Tongue (tissue), 2 donors: ENCODE measurements around the gene OR6X1. TPM values are rescaled to one million over a fixed set of nuclear protein-coding genes. Genes with fewer than 3 reads are reported as not detected.

Experiments used
- DNase-seq: peaks from one replicate; pipeline ENCODE4 v3.0.0-alpha.2; 2015
- total RNA-seq: library from RNA; depleted of rRNA; stranded (reverse); fragments of >200 nt; gene quantifications from one replicate; pipeline ENCODE4 v1.2.3, GENCODE V29; 2014

OR6X1 gene, protein sequence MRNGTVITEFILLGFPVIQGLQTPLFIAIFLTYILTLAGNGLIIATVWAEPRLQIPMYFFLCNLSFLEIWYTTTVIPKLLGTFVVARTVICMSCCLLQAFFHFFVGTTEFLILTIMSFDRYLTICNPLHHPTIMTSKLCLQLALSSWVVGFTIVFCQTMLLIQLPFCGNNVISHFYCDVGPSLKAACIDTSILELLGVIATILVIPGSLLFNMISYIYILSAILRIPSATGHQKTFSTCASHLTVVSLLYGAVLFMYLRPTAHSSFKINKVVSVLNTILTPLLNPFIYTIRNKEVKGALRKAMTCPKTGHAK
- not detected for total RNA-seq

DNA sequence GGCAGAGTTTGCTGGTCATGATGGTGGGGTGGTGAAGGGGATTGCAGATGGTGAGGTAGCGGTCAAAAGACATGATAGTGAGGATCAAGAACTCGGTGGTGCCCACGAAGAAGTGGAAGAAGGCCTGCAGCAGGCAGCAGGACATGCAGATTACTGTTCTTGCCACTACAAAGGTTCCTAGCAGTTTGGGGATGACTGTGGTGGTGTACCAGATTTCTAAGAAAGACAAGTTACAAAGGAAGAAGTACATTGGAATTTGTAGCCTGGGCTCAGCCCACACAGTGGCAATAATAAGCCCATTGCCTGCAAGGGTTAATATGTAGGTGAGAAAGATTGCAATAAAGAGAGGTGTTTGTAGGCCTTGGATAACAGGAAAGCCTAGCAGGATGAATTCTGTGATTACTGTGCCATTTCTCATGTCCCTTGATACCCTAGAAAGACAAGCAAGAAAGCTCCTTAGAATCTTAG is at the start of gene OR6X1:
TSS of gene OR6X1 (minus strand) at position 418 of the 468 bp plus-strand sequence. CDS start at position 418, 0 bp downstream.
- DNase-seq, result no peak

DNA sequence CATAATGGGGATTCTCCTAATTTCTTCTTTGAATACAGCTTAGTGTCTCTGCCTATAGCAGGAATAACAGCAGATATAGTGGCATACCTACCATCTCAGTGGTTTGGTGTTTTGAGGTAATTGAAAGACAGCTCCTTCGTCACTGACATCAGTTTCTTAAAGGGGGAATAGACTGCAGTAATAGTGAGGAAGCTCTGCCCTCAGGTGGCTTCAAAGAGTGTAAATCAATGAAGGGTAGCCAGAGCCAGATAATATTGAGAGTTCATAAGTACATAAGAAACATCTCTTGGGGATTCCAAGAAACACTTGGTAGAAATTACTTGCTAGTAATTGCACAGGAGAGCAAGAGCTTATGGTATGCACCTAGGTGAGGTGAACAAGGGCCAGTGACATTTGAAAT is 47.4 kb upstream of the OR6X1 start:
- no peak for DNase-seq

DNA sequence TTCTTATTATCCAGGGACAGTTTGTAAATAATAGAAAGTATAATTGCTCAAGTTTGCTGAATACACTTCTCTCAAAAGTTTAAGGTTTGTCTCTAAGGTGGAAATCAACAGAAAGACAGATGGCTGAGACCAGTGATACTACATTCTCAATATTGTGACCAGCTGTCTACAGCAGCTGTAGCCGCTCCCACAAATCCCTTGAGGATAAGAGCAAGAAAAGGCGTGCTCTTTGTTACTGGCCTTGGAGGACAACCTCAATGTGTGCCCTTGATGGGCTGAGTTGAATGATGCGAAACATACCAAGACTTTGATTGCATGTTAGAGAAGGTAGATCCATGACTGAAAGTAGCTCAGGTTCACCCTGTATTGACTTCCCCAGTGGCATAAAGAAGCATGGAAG is 45.7 kb upstream of the OR6X1 start:
- DNase-seq, result peak; percentile 91

DNA sequence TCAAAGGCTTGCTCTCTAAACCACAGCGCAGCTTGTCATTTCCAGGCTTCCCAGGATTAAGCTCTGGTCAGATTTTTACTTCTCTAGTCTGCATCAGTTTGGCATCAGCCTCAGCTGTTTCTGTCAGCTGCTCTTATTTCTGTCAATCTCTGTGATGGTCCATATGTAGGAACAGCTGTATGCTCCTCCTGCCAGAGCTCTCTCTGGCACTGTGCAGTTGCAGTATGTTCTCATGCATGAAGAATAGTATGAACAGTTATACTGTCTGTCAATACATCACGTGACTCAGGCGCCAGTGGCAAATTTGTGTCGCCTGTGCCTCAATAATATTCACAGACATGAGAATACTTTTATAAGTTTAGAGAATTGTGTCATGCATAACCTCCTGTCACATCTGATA is 45.1 kb upstream of the OR6X1 start:
- peak; percentile 96 for DNase-seq

DNA sequence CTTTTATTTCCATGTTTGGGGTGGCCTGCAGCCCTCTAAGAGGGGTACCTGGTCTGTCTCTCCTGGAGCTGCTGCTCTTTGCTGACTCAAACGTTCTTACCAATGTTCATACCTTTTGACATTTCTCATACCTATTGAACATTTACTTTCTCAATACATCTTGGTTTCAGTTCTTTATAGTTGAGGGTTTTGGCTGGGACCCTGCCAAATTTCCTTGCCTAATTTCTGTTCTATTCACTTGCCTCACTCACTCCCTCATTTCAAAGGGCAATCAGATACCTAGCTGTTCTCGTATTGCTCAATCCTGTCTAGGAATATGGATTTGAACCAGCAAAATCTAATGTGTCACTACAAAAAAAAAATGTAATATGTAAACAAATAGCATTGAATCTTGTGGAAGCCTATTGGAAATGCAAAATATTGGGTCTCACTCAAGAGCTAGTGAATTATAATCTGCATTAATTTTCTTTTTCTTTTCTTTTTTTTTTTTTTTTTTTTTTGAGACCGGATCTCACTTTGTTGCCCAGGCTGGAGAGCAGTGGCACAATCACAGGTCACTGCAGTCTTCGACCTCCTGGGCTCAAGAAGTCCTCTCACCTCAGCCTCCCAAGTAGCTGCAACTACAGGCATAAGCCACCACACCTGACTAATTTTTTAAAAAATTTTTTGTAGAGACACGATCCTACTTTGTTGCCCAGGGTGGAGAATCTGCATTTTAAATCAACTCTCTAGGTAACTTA is 44.4 kb upstream of the OR6X1 start:
- DNase-seq, result no peak

DNA sequence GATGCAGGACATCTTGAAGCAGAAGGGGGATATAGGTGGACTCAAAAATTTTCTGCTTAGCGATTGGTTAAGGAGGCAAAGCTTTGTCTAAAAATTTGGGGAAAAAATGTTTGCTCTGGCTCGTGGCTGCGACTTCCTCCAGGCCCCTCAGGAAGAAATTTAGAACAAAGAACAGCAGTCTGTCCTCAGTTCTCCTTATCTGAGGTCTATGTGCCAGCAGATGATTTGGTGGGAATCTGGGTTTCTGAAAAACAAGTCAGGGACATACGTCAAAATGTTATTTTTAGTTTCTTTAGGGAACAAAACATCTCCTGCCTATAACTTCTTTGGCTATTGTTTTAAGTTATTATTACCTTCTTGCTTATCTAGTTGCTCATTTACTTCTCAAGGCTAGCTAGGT is 43.8 kb upstream of the OR6X1 start:
- DNase-seq, result no peak

DNA sequence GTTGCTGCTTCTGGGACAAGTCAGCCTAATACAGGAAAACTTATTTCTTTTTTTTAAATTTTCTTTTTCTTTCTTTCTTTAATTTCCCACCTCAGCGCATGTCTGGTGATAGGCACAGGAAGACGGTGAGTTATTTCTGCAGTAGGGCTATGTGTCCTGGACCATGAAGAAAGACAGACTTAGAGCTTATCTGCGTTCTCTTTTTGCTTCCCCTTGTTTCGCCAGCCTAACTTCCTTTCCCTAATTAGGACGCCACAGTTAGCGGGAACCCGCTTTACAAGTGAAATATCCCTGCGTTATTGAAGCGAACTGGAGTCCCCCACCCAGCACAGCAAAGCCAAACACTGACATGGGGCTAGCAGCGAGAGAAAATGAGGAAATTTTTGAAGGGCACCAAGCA is 43.2 kb upstream of the OR6X1 start:
- DNase-seq, result no peak

DNA sequence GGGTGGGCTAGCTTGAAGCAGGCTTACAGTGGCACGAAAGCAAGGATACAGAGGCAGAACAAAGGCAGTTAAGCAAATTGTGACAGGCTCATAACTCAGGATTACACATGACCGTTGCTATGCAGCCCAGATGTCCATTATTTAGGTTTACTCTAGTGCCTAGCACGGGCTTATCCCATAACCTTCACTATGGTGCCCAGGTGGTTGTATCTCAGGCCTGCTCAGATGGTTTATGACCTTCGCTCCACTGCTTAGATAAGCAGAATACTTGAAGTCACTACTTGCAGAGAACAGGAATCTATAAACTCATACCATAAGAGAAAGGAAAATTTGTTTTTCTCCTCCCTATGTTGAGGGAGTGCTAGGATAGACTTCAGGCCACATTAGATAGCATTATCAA is 42.8 kb upstream of the OR6X1 start:
- peak; percentile 50 for DNase-seq

DNA sequence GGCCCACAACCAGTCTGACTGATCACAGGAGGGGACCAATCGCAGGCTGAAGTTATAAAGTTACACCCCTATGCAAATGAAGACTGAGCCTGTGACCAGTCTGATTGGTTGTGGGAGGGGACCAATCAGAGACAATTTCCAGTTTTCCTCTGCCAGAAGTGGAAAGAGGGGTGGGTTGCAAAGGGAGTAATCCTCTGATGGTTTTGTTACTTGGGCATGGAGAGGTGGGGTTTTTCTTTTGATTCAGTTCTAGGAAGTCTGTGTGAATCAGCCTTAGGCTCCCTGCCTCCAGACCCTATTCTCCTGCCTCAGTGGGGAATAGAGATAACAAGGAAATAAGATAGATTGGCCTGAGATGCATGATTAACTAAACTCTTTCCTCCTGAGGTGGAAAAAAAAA is 41.9 kb upstream of the OR6X1 start:
- no peak for DNase-seq

DNA sequence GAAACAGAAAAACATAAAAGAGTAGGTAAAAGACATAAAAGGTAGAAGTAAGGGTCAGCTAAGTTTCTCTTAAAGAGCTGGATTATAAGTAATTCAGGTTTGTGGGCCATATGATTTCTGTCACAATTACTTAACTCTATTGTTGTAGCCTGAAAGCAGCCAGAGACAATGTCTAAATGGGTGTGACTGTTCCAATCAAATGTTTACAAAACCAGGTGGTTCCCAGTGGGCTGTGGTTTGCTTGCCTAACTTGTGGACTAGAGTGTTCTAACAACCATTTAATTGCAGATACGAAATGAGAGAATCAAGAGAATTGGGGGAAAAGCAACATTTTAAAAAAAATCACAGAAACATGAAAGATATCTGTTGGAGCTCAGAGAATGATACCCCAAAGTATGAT is 29.2 kb upstream of the OR6X1 start:
- no peak for DNase-seq

DNA sequence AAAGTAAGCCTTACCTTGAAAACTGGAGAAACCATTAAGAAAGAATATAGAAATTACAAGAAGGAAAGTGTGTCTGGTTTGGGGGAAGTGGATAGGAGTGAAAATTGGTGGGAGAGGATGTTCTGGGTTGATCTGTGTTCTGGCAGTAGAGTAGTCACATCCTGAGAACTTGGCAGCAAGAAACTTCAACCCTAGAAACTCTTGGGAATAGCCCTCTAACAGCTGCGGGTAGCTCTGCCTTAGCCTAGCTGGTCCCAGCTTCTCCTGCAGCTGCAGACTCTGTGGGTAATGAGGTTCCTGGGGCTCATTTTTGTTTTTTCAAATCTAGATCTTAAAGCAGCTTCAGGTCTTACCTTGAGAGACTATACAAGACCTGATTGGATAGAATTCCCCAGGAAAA is 24.2 kb upstream of the OR6X1 start:
- peak; percentile 70 for DNase-seq

DNA sequence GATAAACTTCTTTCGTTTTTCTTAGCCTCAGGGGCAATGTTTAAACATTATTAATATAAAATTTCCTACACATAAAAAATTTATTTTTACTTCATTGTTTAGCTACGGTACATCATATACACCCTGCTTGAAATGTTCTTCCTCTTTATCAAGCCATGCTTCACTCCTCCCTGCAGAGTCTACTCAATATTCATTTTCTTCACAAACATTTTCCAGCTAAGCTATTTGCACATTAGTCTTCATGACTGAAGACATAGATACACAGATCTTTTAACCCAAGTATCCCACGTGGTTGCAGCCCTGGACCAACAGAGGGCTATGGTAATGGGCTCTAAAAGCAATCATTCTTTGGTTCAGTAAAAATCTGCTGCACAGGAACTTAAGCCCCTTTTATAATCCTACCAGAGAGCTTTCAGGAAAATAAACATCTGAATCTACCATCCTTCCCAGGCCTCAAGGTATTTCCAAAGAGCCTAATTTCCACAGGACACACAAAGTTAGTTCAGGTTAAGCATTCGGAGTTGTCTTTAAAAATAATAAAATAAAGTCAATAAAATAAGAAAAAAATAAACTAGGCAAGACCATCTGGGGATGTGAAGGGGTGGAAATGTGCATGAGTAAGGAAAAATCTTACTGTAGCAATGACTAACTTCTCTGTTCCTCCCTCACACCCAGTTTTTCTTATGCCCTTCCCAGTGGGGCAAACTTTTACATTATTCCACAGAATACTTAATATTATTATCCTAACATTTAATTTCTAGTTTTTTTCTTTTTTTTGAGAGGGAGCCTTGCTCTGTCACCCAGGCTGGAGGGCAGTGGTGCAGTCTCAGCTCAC is 21.6 kb upstream of the OR6X1 start:
- no peak for DNase-seq

DNA sequence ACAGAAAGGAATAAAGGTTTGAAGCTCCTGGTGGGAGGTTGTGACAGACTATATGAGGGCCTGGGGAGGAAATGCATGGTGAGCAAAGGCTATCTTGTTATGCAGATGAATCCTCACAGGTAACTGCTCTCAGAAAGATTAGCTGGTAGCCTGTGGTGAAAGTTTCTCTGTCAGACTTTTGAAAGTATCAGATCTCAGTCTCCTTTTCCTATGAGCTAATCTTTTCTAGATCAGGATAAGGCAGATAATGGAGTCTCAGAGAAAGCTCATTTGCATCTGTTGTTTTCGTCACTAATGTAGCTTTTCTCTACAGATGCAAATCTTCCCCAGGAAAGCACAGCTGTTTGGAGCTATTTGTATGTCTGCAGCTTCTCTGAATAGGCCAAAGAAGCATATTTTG is 21.0 kb upstream of the OR6X1 start:
- DNase-seq, result peak; percentile 49

DNA sequence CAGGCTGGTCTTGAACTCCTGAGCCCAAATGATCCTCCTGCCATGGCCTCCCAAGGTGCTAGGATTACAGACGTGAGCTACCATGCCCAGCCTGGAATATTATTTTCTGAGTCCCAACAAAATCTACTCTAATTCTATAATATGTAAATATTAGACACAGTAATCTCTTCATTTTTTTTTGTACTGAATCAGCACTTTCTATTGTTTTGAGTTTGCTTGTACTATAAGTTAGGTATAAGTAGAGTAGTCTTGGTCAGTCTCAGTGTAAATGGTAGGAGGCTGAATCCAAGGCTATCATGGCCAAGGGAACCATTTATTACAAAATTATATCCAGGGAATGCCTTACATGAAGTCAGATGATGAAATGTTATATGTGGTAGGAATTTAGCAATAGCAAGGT is 19.6 kb upstream of the OR6X1 start:
- no peak for DNase-seq

DNA sequence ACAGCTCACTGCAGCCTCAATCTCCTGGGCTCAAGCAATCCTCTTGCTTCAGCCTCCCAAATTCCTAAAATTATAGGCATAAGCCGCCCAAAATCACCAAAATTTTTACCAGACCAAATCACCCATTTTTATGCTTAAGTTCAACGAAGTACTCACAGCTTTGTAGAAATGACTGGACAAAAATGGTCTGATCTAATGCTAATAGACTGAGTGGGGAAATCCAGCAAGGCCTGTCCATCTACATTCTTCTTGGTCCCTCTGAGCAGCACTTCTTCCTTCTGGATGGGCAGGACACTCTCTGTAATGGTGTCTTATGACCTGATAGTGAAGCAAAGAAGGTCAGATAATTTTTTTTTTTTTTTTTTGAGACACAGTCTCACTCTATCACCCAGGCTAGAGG is 18.7 kb upstream of the OR6X1 start:
- DNase-seq, result no peak

DNA sequence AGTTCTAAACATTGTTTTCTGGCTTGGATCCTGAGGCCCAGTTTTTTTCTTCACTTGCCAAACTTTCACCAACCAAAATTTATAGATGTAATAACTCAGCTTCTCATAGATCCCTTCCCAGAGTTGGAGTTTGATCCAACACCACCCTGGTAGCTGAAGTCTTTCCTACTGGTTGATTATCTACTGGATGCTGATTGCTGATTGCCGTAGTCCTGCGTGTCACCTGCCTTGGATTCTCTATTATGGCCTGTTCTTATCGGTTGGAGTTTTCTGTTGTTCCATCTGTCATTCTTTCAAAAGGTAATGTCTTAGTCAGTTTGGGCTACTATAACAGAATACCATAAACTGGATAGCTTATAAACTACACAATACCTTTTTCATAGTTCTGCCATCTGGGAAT is 17.3 kb upstream of the OR6X1 start:
- no peak for DNase-seq

DNA sequence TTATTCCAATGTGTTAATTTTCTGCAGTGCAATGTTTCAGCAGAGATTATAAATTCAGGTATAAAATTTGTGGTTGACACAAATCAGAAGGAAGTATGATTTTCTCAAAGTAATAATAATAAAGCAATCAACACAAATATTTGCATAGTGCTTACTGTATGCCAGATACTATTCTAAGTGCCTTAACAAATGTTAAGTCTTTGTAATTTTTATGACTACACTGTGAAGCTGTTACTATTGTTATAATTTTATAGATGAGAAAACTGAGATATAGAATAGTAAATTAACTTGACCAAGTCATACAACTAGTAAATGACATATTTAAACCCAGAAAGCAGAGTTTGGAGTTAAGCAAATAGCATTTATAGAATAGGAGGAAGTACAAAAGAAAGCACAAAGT is 16.4 kb upstream of the OR6X1 start:
- no peak for DNase-seq

DNA sequence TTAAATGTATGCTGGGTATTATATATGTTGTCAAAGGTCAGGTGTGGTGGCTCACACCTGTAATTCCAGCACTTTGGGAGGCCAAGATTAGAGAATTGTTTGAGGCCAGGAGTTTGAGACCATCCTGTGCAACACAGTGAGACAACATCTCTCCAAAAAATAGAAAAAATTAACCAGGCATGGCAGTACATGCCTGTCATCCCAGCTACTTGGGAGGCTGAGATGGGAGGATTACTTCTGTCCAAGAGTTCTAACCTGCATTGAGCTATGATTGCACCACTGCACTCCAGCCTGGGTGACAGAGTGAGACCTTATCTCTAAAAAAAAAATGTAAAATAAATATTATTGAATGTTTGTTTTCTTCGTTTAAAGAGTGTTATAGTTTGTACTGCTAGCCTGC is 11.3 kb upstream of the OR6X1 start:
- DNase-seq, result no peak

DNA sequence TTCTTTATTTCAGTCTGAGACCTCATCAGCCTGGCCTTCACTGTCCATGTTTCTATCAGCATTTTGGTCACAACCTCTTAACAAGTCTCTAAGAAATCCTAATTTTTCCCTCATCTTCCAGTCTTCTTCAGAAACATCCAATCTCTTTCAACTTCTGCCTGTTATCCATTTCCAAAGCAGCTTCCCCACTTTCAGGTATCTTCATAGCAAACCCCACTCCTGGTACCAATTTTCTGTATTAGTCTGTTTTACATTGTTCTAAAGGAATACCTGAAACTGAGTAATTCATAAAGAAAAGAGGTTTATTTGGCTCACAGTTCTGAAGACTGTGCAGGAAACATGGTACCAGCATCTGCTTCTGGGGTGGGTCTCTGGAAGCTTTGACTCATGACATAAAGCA is 8.1 kb upstream of the OR6X1 start:
- DNase-seq, result no peak

DNA sequence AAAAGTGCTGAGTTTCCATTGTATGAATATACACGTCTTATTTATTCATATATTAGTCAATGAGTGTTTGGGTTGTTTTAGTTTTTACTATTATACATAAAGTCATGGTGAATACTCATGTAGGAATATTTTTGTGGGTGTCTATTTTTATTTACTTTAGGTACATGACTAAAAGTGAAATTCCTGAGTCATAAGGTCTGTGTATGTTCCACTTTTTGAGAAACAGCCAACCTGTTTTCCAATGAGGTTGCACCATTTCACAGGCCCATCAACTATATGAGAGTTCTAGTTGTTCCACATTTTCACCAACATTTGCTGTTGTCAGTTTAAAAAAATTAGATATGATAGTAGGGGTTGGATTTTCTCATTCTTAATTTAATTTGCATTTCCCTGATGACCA is 6.6 kb upstream of the OR6X1 start:
- DNase-seq, result no peak

DNA sequence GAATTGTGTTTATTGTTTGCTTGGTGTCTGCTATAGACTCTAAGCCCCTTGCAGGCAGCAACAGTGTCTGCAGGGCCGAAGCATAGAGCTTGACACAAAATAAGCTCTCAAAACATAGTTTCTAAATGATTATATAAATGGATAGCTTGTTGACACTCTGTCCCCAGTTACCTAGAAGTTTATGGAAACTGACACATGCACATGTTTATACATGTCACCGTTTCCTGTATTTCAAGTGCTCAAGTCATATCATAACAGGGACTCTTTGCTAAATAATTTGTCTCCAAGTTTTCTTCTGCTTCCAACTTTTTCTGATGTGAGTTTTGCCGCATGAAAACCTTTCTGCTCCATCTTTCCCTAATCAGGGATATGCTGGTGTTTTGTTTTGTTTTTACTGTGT is 3.7 kb upstream of the OR6X1 start:
- no peak for DNase-seq

DNA sequence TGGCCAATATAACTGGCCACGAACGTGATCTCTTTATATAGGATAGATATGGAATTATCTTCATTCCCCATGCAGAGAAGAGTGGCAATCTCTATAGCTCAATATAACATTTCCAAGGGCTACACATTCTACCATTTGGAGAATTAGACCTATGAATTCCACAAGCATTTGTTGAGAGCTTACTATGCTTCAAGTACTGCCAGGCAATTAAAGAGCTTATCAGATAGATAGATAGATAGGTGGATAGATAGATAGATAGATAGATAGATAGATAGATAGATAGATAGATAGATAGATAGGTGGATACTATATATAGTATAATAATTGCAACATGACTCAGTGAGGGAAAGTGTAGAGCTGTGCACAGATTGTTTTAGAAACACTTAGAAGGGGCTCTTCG is 1.5 kb upstream of the OR6X1 start:
- DNase-seq, result no peak

DNA sequence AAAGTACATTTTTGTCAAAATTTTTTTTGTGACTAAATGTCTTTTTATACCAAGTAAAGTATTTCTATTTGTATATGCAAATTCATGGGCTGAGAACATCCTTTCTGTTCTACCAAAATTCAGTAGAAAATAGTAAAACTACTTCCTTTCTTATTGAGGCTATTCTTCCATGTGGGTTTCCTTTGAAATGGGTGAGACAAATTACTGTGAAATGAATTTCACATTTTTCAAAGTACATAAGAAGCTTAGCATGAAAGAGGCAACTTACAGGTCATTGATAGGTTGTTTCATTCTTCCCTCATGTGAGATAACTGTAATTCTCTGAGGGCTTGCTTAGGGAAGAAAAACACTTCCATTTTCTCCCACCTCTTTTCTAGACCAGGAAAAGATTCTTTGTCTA is 1.0 kb upstream of the OR6X1 start:
- no peak for DNase-seq
